GM18508 (cell line): ENCODE data around the gene GGT1.
"Not testable (repeated sequence)": the region's sequence is repeated elsewhere in the genome, so short reads cannot be mapped to it uniquely, and the experiment has no call there.

Source experiments
- ATAC-seq: cut with Tn5 transposase; IDR thresholded peaks from one replicate; pipeline ENCODE4 v1.9.1; 2021; ENCODE audit warnings: moderate number of reproducible peaks; ENCODE audit not compliant: insufficient read depth, unreplicated experiment

GGT1 gene

GRCh38 chr22:24583221-24584165, 19.5 kb upstream of the GGT1 start:
- ATAC-seq: no peak

GRCh38 chr22:24584166-24584790, 18.7 kb upstream of the GGT1 start:
- ATAC-seq: no peak

- ATAC-seq: no peak
These were observed 18.1 kb upstream of the GGT1 start for GRCh38 chr22:24584871-24585411.

- ATAC-seq: no peak
These were observed 17.5 kb upstream of the GGT1 start for GRCh38 chr22:24585461-24585860.

- ATAC-seq: no peak
These were observed 17.0 kb upstream of the GGT1 start for GRCh38 chr22:24585927-24586546.

DNA sequence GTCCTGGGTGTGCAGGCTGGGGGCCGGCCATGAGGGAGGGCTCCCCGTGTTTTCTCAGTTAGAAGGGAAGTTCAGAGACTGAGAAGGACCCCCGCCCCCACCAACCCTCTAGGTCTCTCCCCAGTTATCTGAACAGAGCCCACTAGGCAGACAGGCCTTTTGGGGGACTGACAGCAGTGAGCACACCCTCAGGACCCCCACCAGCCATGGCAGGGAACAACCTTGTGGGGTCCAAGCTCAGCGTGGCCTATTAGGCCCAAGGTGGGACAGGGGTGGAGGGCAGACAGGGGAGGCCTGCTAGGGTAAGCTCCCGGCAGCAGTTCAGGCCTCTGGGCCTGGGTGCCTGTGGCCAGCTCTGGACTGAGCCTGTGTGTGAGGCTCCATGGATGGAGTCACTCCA, 15.7 kb upstream of the GGT1 start:
- no peak for ATAC-seq

GRCh38 chr22:24587948-24588347, 15.0 kb upstream of the GGT1 start:
- ATAC-seq: no peak

DNA sequence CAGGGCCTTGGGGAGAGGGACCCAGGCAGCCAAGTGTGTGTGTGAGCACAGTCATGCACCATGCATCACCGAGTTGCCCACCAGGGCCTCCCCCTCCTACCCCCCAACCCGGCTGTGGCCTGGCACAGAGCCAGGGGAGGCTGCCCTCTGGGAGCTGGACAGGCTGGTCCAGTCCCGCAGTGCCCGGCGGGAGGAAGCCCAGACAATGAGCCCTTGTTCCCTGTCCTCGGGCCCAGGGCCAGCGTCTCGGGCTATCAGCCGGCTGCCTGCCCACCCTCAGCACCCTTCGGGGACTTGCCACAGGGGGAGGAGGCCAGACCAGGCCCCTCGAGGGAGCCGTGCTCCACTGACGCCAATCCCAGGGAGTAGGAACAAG, 14.6 kb upstream of the GGT1 start:
- no peak for ATAC-seq

GRCh38 chr22:24588757-24589481, 14.1 kb upstream of the GGT1 start:
- no peak for ATAC-seq

DNA sequence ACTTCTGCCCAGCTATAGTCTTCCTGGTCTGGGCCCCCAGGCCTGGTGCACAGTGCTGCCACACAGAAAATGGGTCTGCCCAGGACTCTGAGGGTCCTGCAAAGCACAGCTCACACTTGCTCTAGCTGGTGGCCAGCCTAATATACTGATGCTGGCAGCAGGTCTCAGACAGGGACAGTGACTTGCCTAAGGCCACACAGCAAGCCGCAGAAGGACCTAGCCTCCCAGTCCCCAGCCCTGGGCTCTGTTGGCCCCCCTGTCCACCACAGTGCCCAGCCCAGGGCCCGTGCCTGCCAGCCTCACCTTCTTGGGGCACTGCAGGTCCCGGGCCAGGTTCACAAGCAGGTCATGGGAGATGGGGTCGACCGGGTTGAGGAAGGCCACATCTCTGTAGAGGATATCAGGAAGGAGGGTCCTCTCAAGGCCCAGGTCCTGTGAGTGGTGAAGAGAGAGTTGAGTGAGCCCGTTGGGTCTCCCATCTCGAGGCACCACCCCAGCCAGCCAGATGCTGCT, 13.4 kb upstream of the GGT1 start:
- ATAC-seq: no peak

DNA sequence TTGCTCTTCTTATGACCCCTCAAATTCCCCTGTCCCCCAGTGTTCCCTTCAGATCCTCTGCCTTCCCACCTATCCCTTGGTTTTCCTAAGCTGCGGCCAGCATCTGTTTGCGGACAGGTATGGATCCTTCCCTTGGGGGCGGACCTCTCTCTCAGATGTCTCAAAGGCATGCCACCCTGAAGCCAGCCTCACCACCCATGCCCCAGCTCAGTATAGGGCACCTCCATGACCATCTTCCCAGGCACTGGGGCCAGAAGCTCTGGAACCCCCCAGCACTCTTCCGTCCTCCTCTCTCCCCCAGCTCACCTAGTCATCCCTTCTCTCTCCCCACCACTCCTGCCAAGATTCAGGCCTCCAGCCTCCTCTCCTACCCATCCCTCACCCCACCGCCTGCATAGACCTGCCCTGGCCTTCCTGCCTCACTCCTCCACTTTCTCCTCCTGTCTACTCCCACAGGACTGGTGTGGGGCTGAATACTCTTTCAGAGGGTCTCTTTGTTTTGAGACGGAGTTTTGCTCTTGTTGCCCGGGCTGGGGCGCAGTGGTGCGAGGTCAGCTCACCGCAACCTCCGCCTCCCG, 12.3 kb upstream of the GGT1 start:
- ATAC-seq: no peak

DNA sequence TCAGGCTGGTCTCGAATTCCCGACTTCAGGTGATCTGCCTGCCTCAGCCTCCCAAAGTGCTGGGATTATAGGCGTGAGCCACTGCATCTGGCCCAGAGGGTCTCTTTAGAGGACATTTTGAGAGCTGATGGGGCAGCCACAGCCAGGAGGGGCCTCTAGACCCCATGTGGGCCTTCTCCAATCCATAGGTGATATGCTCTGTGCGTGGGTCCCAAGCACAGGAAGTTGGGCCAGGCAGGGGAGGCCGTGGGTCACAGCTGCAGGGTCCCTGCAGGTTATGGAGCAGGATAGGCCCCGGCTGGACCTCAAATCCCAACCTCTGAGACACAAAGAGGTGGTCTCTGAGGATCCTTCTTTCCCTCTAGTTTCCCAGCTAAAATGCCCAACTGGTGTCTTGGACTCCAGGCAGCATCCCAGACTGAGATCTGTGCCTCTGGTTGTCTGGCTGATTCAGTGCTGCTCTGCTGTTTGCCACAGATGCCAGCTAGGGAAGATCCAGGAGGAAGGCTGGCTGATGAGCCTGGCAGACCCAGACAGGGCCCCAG, 11.6 kb upstream of the GGT1 start:
- no peak for ATAC-seq

DNA sequence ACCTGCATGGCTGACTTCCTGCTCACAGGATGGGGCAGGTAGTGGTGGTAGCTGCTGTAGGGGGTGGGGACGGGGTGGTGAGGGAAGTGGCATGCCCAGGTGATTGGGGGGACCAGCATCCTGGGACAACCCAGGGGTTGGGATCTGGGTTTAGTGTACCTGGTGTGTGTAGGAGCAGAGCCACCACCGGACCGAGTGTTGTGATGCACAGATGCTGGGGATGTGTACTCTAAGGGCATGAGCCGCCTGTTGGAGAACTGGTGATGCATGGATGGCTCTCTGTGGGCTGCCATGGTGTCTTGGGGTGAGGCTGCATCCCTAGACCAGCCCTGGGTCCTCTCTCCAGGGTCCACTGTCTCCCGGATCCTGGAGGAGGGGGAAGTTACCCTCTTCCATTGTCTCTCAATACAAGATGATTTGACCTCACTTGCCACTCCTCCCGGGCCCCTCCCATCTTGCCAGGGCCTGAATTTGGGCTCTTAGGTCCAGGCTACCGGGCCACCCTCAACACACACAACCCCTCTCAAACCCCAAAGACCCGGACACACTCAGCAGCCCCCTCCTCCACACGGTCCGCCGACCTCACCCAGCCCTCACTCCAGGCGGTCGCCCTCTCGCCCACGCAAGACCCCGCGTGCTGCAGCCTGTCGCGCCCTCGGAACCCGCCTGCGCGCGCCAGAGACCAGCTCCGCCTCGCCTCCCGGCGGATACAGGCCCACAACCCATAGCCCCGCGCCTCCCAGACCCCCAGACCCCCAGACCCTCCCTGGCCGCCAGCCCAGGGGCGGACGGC, 10.7 kb upstream of the GGT1 start:
- no peak for ATAC-seq

GRCh38 chr22:24592851-24593558, 10.0 kb upstream of the GGT1 start, which contains the start of gene LRRC75B:
LRRC75B (minus strand) TSS chr22:24593073; CDS start chr22:24593039, 34 bp downstream.
- ATAC-seq: no peak

- ATAC-seq: not testable (repeated sequence)
These were observed 9.5 kb upstream of the GGT1 start for GRCh38 chr22:24593559-24593835.

DNA sequence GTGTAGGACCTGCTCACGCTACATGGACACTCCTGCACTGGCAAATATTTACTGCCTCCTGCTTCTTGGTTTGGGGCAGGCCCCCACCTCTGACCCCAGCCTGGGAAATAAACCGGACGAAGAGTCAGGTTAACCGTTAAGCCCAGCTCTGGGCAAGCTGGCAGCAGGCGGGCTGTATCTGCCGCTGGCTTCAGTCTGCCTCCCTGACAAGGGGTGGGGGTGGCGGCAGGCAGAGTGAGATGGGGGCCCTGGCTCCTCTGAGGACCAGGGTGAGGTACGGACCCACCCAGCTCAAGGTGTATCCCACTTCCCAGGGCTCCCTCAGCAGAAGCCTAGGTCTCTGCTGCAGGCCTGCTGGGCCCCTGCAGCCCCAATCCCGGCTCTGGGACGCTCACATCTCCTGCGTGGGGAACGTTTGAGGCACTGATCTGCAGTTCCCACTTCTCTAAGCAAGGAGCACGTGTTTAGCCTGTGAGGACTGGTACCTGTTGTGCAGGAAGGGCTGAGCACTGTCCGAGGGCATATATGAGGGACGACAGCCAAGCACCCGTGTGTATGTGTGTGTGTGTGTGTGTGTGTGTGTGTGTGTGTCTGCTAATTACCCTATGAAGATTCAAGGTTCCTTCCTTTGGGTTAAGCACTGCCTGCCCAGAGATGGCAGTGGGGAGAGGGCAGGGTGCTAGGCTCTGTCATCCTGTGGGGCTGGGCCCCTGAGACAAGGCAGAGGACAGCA, 9.0 kb upstream of the GGT1 start:
- ATAC-seq: no peak

- ATAC-seq: no peak
These were observed 8.3 kb upstream of the GGT1 start for GRCh38 chr22:24594569-24595120.
